HG03432 (cell line): ENCODE data around the gene NECAB3.
A peak's percentile ranks its signal among the peaks of the same experiment; 100 is the strongest.

Source experiments
- ATAC-seq: cut with Tn5 transposase; IDR thresholded peaks from one replicate; pipeline ENCODE4 v1.9.1; 2021; ENCODE audit warnings: mild to moderate bottlenecking, moderate library complexity; ENCODE audit not compliant: unreplicated experiment

NECAB3 gene

DNA sequence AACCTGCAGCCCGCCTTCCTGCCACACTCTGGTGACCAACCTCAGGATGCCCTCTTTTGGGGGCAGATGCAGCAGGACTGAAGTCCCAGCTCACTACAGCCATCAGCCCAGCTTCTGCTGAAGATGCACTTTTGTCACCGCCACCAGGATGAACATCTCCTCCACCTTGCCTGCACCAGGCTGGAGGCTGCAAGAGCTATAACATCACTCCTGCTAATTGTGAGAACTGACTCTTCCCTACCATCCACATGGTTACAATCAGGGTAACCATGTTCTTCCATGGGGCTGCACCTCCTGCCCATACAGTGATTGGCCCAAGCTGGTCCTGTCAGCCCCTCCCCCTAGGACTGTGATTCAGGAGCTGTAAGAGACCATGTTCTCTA, 9.5 kb downstream of the NECAB3 start:
- no peak for ATAC-seq

DNA sequence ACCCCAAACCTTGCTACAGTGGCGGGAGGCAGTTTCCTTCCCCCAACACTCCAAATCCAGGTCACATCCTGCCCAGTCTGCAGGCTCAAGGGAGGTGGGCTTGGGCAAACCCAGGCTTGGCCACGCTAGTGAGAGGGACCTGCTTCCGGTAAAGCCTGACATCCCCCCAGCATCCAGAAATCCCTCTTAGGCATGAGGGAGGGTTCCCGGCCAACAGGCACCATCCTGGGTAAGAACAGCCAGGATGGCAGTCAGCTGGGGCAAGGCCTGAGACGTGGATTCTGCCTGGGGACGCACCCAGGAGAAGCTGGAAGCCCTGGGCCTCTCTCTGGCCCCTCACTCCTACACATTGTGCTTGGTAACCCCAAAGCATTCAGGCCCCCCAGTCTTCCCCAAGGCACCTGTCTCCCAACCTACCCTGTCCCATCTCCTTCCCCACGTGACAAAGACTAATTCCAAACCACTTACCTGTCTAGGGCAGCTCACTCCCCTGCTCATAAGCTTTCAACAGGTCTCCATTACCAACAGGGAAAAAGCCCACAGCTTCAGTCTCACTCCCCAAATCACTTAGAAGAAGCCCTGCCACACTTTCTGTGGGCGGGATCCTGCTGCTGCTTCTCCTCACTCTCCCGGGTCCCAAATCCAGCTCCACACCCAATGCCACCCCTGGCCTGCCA, 10.0 kb downstream of the NECAB3 start:
- ATAC-seq, result no peak

DNA sequence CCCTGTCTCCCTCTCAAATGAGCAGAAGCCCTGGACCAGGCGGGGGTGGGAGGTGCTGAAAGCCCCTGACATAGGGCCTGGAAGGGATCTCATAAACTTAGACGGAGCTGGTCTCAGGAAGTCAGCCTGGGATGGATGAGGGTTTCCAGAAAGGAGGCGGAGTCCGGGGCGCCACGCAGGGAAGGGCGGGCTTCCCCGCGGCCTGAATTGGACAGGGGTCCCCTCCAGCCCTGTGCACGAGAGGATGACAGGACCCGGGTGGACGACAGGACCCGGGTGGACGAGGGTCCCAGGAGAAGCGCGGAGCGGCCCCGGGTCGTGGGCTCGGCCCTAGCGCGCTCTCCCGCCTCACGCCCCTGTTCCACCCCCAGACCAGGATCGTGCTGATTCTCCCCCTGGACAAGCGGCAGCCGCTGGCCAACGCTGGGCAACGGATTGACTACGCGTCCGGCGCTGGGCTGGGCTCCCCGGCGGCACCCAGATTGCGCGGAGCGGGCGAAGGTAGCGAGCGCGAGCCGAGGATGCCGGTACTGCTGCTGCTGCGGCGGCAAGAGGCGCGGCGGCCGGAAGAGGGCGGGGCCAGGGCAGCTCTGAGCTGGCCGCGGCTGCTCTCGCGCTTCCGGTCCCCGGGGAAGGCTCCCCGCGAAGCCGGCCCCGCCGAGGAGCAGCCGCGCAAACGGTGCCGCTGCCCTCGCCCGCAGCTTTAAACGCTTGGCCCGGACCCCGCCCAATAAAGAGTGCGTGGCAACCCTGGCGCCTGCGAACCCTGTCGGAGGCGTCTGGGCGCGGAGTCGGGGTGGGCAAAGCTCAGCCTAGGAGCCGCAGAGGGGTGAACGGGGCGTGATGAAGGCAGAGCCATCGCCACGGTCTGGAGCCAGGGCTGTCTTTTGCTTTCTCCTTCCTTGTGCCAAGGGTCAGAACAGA, 10.8 kb downstream of the NECAB3 start:
- ATAC-seq, result peak; percentile 48

DNA sequence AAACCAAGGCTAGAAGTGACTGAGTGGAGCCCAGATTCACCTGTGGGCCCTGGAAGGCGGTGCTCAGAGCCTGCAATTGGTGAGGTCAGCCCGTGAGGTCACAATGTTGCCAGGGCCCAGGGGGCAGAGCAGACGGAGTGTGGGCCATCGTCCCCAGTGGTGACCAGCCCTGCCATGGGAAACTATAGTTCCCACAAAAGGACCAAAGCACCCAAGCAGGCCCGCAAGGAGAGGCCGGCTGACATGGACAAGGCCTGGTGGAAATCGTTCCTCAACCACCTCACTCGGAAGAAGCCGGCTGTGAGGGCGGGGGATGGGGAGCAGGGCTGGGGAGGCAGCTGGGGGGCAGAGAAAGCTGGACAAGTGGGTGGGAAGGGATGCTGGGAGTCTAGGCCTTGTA, 12.1 kb downstream of the NECAB3 start, which contains the start of gene C20orf144:
Gene C20orf144 (plus strand): TSS at position 156 of the 400 bp plus-strand sequence. CDS start 19 bp downstream, at position 175.
- ATAC-seq, result no peak

DNA sequence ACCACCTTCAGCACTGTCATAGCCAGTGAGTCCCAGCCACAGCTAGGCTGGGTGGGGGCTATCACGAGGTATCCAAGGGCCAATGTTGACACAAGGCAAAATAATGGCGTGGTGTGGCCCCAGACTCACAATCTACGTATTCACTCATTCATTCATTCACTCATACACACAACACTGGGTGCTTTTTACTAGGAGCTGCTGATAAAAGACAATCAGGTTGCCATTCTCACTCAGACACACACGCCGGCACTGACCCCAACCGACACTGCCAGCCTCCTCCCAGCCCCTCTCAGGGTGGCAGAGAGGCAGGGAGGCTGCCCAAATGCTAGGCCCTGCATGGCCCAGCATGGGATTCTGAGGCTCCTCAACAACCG, 13.6 kb downstream of the NECAB3 start:
- no peak for ATAC-seq

DNA sequence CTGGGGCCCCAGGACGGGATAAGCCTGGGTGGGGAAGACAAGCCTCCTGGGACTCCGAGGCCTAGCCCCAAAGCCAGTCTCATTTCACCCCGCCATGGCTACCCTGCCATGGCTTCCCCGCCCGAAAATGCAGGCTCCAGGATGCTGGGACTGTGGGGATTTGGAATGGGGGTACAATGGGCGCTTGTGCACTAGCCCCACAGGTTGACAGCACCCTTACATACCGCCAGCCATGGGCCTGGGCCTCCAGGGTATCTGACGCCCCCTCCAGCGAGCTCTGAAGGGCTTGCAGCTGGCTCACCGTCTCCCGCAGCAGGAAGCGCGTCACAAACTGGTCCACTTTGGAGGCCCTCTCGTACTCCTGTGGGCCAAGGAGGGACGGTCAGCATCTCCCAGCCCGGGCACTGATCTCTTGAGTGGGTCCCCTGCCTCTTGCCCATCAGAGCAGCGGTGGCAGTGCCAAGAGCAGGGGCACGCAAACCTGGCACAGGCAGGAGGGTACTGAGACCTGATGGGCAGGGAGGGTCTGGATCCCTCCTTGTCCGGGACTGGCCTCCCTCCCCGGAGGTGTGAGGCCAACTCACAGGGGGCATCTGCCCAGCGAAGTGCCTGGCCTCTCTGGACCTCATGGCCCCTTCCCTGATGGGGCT, 14.1 kb downstream of the NECAB3 start:
- ATAC-seq, result no peak

DNA sequence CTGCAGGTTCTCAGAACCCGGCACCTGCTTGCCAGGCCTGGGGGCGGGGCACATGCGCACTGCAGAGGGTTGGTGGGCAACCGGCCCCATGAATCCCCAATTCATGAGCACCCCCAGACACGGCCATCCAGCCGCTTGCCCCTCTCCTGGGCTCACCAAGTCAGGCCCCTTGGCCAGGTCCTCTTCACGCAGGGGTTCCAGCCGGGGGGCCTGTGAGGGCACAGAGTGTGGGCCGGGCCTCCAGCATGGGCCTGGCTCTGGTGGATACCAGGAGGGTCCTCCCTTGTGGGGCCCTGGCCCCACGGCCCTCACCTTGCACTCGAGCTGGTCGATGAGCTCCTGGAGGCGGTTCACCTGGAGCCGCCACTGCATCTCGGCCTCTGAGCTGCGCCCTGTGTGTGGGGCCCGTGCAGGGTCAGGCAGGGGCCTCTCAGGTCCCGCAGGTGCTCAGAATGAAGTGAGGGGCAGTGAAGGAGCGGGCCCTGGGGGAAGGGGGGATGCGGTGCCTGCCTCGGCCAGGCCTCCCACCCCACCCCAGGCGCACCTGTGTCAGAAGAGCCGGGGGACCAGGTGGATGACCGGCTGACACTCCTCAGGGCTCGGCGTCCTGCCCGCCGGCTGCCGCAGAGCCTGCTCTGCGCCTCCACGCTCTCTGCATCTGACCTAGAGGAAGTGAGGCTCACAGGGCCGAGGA, 14.7 kb downstream of the NECAB3 start:
- no peak for ATAC-seq

DNA sequence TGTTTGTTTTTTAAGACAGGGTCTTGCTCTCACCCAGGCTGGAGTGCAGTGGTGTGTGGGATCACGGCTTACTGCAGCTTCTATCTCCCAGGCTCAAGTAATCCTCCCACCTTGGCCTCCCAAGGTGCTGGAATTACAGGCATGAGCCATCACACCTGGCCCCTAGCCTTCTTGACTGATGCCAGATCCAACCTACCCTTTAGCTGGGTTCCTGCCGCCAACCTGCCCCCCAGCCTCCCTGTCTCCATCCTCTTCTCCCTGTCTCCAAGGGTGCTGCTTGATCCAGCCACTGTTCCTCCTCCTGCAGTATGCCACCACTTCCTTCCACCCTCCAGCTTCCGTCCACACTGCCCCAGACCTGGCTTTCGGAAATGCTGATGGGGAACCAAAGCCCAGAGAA, 15.3 kb downstream of the NECAB3 start:
- no peak for ATAC-seq

DNA sequence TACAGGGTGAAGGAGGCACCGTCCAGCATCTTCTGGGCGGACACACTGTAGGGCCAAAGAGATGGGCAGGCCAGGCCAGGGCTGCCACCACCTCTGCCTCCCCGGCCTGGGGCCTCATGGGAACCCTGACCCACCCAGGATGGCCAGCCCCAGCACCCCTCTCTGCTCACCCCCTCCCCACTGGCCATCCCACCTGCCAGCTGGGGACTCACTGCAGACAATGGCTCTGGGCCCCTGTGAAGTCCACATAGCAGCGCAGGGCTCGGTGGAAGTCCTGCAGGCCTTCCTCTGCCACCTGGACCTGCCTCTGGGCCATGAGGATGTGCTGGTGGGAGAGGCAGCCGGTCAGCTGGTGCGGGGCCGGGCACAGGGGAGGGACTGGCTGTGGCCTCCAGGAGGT, 15.7 kb downstream of the NECAB3 start:
- no peak for ATAC-seq

DNA sequence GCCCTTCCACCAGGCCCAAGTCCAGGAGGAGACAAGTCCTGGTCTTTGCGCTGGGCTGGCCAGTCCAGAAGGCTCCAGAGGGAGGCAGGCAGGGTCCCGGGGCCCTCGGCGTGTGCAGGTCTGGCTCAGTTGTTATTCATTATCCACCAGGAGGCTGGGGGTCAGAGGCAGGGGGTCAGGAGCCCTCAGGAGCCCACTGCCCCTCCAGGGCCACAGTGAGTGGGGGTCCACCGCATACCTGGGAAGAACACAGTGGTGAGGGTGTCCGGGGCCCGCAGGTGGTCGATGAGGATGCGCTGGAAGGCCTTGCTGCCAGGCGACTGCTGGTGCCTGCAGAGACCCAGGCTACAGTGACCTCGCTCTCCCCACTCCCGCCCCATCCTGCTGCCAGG, 16.5 kb downstream of the NECAB3 start:
- ATAC-seq, result no peak

DNA sequence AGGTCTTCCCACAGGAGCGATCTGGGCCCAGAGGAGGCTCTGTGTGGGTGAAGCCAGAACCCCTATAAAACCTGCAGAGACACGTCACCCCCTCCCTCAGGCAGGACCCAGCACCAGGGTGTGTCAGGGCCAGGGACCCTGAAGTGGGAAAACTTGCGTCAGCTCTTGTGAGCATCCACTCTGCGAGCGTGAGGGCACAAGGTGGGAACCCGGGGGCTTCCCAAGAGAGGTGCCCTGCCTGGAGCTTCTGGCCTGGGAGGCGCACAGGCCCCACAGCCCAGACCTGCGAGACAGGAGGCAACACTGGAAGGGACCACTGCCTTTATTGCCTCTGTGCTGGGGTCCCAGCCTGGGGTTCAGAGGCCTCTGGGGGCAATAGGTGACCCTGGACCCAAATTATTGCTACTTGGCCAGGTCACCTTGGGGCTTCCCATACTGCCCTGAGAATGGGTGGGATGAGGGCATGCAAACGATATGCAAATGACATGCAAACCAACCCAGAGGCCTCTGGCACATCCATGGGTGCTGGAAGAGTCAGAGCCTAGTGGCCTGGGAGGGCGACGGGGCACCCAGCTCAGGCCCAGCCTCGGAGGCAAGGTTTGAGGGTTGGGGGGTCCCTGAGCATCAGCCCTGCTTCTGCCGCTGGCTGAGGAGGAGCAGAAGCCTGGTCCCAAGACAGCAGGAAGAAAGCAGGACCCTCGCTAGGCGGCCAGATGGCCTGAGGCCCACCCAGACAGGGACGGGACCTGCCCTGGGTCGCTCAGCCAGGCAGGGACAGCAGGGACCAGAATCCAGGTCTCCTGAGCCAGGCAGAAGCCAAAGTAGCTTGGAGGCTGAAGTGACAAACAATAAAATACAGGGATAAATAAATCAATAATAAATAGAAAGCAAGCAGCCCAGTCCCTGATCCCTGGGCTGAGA, 17.2 kb downstream of the NECAB3 start:
- no peak for ATAC-seq

DNA sequence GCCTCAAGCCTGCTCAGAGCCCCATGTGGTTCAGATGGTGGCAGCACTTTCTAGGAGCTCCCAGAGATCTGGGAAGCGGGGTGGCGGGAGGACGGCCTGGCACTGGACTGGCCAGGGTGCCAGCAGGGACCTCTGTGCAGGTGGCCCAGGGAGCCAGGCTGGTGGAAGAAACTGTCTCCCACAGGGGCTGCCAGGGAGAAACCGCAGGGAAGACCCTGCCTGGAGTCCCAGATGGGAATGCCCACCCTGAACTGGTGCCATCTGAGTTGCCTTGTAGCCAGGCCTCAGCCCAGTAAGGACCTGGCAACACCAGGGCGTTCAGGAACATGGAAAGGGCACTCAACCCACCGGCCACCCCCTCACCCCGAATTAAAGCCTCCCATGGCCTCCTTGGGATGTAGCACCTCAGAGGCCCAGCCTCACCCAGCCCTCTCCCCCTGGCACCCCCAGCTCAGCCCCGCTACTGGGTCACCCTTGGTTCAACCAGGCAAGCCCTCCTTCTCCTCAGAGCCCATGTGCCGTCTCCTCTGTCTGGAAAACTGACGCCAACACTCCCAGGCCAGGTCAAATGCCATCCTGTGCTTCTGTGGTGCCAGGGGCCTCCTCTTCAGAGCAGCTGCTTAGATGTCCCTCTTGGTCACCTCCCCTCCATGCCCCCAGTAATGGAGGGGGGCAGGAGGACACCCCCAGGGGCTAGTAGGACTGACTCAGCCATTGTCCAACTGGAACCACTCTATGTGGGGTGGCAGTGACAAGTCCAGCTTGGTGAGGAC, 18.0 kb downstream of the NECAB3 start:
- no peak for ATAC-seq

DNA sequence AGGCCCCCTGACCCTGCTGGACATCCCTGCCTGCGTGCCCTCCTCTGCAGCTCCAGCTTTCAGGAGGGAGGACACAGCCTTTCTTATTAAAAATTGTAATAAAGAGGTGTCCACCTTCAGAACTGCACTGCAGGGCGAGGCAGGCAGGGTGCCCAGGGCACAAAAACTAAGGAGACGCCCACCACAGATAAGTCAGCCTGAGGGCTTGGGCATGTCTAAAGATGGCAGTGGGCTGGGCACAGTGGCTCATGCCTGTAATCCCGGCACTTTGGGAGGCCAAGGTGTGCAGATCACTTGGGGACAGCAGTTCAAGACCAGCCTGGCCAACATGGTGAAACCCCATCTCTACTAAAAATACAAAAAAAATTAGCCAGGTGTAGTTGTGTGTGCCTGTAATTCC, 19.1 kb downstream of the NECAB3 start:
- no peak for ATAC-seq

DNA sequence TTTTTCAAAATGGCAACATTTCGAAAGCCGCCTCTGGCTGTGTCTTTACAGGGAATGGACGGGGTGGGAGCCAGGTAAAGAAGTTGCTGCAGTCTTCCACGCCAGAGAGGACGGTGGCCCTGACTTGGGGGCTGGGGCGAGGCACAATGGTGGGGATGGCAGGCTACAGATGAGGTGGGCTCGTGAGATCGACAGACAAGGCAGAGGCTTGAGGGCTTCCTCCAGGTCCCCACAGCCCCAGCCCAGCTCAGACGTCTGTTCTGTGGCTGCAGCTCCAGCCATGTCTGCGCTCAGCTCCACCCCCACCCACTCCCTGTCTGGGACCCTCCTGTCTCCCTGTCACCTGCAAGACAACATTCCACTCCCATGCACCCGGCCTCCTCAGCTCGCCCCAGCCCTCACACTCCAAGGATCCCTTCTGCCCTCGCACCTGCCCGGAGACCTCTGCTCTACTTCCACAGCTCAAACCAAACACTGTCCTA, 19.5 kb downstream of the NECAB3 start:
- no peak for ATAC-seq

DNA sequence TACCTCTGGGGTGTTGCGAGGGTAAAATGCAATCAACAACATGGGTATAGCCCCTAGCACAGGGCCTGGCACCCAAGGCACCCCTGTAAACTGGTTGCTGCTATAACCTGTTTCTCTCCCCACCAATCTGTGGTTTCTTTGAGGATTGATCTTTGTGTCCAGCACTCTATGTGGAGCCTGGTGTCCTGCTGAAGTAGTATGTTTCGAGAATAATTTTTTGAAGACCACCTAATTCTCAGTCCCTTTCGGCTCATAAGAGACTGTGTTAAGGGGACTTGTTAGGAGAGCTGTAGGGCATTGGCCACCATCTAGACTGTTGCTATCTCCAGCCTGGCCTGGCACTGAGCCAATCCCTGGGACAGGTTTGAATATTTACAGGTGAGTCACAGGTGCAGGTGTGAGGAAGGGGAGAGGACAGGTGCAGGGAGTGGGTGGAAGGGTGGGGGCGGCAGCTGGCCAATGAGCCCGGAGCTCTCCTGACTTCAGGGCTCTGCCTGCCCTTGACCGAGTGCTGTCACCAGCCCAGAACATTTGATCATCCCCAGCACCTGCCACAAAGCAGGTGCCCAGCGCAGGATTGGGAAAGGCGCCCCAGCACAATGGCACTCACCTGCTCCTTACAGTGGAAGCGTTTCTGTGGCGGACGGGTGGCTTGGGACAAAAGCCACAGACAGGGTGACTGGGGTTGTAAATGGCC, 20.2 kb downstream of the NECAB3 start:
- no peak for ATAC-seq

DNA sequence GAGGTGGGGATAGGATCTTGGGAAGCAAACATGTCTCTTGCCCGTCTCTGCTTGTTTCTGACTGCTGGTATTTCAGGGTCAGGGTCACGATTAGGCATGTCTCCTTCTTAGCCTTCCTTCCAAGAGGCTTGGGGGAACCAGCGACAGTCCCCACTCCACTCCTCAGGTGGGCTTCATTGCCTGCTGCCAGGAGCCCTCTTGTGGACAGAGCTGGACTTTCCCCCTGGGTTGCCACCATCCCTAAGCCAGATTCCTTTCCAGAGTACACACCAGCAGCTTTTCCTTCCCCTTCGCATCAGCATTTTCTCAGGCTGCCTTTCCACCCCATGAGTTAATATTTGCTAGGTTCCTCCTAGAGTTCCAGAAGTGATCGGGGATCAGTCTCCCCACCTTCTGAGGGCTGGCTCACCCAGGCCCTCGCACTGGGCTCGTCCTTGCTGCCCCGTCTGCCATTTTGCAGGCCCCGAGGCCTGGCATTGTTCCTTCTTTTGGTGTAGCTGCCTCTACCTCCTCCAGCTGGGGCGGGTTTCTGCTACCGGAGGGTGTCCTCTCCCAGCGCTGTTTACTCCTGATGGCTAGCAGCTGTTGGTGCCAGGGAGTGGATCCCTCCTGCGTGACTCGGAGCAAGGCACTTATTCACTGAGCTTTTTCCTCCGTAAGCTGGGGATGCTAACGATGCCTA, 20.9 kb downstream of the NECAB3 start:
- no peak for ATAC-seq

DNA sequence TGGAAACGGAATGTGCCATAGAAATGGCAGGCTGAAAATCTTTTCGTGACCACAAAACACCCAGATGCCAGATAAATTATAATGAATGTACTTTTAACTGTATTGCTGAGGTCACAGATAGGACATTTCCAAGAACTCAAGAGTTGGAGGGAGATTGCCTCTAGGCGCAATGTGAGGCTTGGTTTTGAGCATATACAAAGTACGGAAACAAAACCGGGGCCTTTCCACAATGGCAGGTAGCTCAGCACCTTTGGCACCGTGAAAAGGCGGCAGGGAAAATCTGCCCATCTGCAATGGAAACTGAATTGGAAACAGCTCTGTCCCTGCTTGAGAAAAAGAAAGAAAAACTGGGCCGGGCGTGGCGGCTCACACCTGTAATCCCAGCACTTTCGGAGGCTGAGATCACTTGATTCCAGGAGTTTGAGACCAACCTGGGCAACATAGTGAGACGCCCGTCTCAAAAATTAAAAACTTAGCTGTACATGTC, 22.6 kb downstream of the NECAB3 start:
- no peak for ATAC-seq
